GM12878 (cell line): ENCODE measurements around the gene CDC42SE1. TPM values are rescaled to one million over a fixed set of nuclear protein-coding genes. Genes with fewer than 3 reads are reported as not detected.

Source experiments
- ATAC-seq: fragments of 200-7000 bp; cut with Tn5 transposase; 3 replicates; pipeline ENCODE4 v1.9.1; 2020; ENCODE audit warnings: mild to moderate bottlenecking, moderate library complexity
- BruUV-seq: library from RNA; stranded (reverse); fragments of 400-500 nt; replicated peaks from 2 replicates; lab custom pipeline; 2021; lab: Mats Ljungman, UMichigan
- CTCF ChIA-PET: fragments of 300-600 bp; sonication (Branson Sonifier 250); formaldehyde crosslinking; extraction: SDS; loops from one replicate; lab custom pipeline; 2021; ENCODE audit warnings: inconsistent platforms; lab: Yijun Ruan, JAX
- POLR2A ChIA-PET: fragments of 350-600 bp; formaldehyde crosslinking; extraction: SDS; loops from one replicate; lab custom pipeline; 2021; ENCODE audit warnings: inconsistent platforms; lab: Charles Lee
- RAD21 ChIA-PET: fragments of 300-600 bp; sonication (Branson Sonifier 250); formaldehyde crosslinking; loops from one replicate; lab custom pipeline; 2023; ENCODE audit warnings: antibody characterized with exemption; ENCODE audit not compliant: unreplicated experiment; lab: Charles Lee
- SMC1A ChIA-PET: fragments of 300-600 bp; sonication (Branson Sonifier 250); formaldehyde crosslinking; loops from one replicate; lab custom pipeline; 2023; ENCODE audit not compliant: unreplicated experiment, uncharacterized antibody; lab: Charles Lee
- DNase-seq: peaks from one replicate; pipeline ENCODE4 v3.0.0-alpha.2; 2011; ENCODE audit warnings: low read depth, low spot score
- FAIRE-seq: peaks from 3 replicates; lab custom pipeline; 2011; peaks lifted over from hg19 to GRCh38; lab: Jason Lieb, UNC
- H2AFZ ChIP-seq: 2 replicates; pipeline ENCODE4 v1.6.0; 2011; ENCODE audit warnings: low read depth, low read length, control low read depth; ENCODE audit not compliant: control insufficient read depth
- H3K27ac ChIP-seq: 2 replicates; pipeline ENCODE4 v1.5.1; 2011; ENCODE audit warnings: control low read depth; ENCODE audit not compliant: control insufficient read depth, insufficient read depth
- H3K27me3 ChIP-seq, 2 experiments: replicated peaks in 1 of 2; 2 replicates each; pipeline versions ENCODE4 v1.6.0 to v1.6.1; 2011; ENCODE audit warnings: low read length in 1 of 2; ENCODE audit not compliant: control insufficient read depth in 2 of 2, insufficient read depth in 2 of 2
- H3K36me3 ChIP-seq, 2 experiments: 2 replicates each; pipeline ENCODE4 v1.5.1; 2011; ENCODE audit warnings: low read length in 1 of 2; ENCODE audit not compliant: control insufficient read depth in 2 of 2, insufficient read depth in 2 of 2
- H3K4me1 ChIP-seq: 2 replicates; pipeline ENCODE4 v1.6.1; 2011; ENCODE audit warnings: mild to moderate bottlenecking, low read length, moderate library complexity, mixed read lengths; ENCODE audit not compliant: control insufficient read depth, insufficient read depth
- H3K4me2 ChIP-seq: 2 replicates; pipeline ENCODE4 v1.6.0; 2011; ENCODE audit warnings: control low read depth; ENCODE audit not compliant: control insufficient read depth, insufficient read depth
- H3K4me3 ChIP-seq: fragments of 200-600 bp; sonication (generic); 2 replicates; pipeline ENCODE4 v1.5.1; 2016
- H3K79me2 ChIP-seq: 2 replicates; pipeline ENCODE4 v1.6.0; 2011; ENCODE audit warnings: low read length; ENCODE audit not compliant: control insufficient read depth, insufficient read depth
- H3K9ac ChIP-seq: 2 replicates; pipeline ENCODE4 v1.8.0; 2011; ENCODE audit warnings: low read length, control low read depth, mixed read lengths; ENCODE audit not compliant: control insufficient read depth, insufficient read depth
- H3K9me3 ChIP-seq: replicated peaks from 3 replicates; pipeline ENCODE4 v1.5.1; 2011; ENCODE audit warnings: mild to moderate bottlenecking, low read length; ENCODE audit not compliant: control insufficient read depth, insufficient read depth
- H4K20me1 ChIP-seq: 2 replicates; pipeline ENCODE4 v1.6.0; 2011; ENCODE audit not compliant: control insufficient read depth, insufficient read depth
- CREM ChIP-seq: IDR thresholded peaks from 2 replicates; pipeline ENCODE4 v1.6.1; 2014; ENCODE audit warnings: antibody characterized with exemption, low read depth
- CUX1 ChIP-seq: IDR thresholded peaks from 2 replicates; pipeline ENCODE4 v1.6.1; 2012; ENCODE audit warnings: improper control_type of control experiment, low read depth, low read length; ENCODE audit not compliant: insufficient replicate concordance
- DPF2 ChIP-seq: fragments of 450-650 bp; IDR thresholded peaks from 2 replicates; pipeline ENCODE4 v1.6.1; 2017; ENCODE audit warnings: mild to moderate bottlenecking
- EED ChIP-seq: sonication (generic); IDR thresholded peaks from 2 replicates; pipeline ENCODE4 v1.6.1; 2016; ENCODE audit warnings: antibody characterized with exemption, low read depth
- GATAD2B ChIP-seq: fragments of 450-650 bp; conservative IDR thresholded peaks from 2 replicates; pipeline ENCODE4 v1.6.1; 2017; ENCODE audit warnings: low read depth, mild to moderate bottlenecking, moderate library complexity
- NFXL1 ChIP-seq: fragments of 450-650 bp; IDR thresholded peaks from 2 replicates; pipeline ENCODE4 v1.6.1; 2017; ENCODE audit warnings: antibody characterized with exemption, mild to moderate bottlenecking, borderline replicate concordance
- NKRF ChIP-seq: fragments of 450-650 bp; conservative IDR thresholded peaks from 2 replicates; pipeline ENCODE4 v1.6.1; 2017; ENCODE audit warnings: mild to moderate bottlenecking, moderate library complexity
- PAX5 ChIP-seq: IDR thresholded peaks from 2 replicates; pipeline ENCODE4 v1.6.1; 2011; ENCODE audit warnings: low read depth, low read length, borderline replicate concordance
- PKNOX1 ChIP-seq: fragments of 450-650 bp; IDR thresholded peaks from 2 replicates; pipeline ENCODE4 v1.6.1; 2016; ENCODE audit warnings: mild to moderate bottlenecking
- RCOR1 ChIP-seq: conservative IDR thresholded peaks from 2 replicates; pipeline ENCODE4 v1.6.1; 2012; ENCODE audit warnings: low read depth, low read length, improper control_type of control experiment
- RELA ChIP-seq: fragments of 450-650 bp; IDR thresholded peaks from 2 replicates; pipeline ENCODE4 v1.8.0; 2014; ENCODE audit warnings: borderline replicate concordance; ENCODE audit not compliant: partially characterized antibody
- TAF1 ChIP-seq: IDR thresholded peaks from 2 replicates; pipeline ENCODE4 v1.6.1; 2011; ENCODE audit warnings: mild to moderate bottlenecking, low read depth, low read length, borderline replicate concordance
- TARDBP ChIP-seq: IDR thresholded peaks from 2 replicates; pipeline ENCODE4 v1.6.1; 2016; ENCODE audit warnings: borderline replicate concordance
- ZBTB4 ChIP-seq: fragments of 450-650 bp; formaldehyde crosslinking; IDR thresholded peaks from 2 replicates; pipeline ENCODE4 v1.4.0; 2022; ENCODE audit warnings: mild to moderate bottlenecking, moderate library complexity
- in situ Hi-C: fragments of 300-500 bp; cut with MboI; formaldehyde crosslinking; loops from 9 replicates; pipeline ENCODE4 v1.14.3; 2018; ENCODE audit warnings: mixed read lengths
- intact Hi-C: fragments of 100-400 bp; cut with micrococcal nuclease; formaldehyde crosslinking; loops from one replicate; pipeline ENCODE4 v1.14.2; 2022; ENCODE audit not compliant: unreplicated experiment
- polyA plus RNA-seq, 11 experiments: library from polyadenylated mRNA; depleted of rRNA in 4 of 11; unstranded in 6 of 11; stranded (reverse) in 5 of 11; fragments of >200 nt; fragmentation: Nextera tagmentation in 4 of 11; fragmentation: Illumina TruSeq in 1 of 11; extraction: Ambion mirVana in 4 of 11; extraction: Trizol in 1 of 11; gene quantifications; 1 replicate in 1 of 11; 2 replicates in 10 of 11; pipeline versions ENCODE4 v1.2.1 to v1.2.3, GENCODE V29; 2011 to 2016; ENCODE audit warnings: inconsistent platforms in 2 of 11, missing spikeins in 2 of 11, low read depth in 1 of 11
- total RNA-seq, 4 experiments: library from RNA; depleted of rRNA in 3 of 4; stranded (reverse); fragments of >200 nt in 3 of 4; fragmentation: Illumina TruSeq in 1 of 4; extraction: Trizol in 1 of 4; gene quantifications; 2 replicates each; pipeline versions ENCODE4 v1.2.1 to v1.2.3, GENCODE V29; 2013 to 2021

Gene CDC42SE1
- total and polyA plus RNA-seq, 10 of the 15 experiments (the other 5 are each of a cell fraction or from before 2014, with no cell fraction given) = 35.7 to 112 (median 74.3) TPM

GRCh38 chr1:151003180-151003579 lies 56.2 kb downstream of the CDC42SE1 start:
- no TSS peak for BruUV-seq
- no peak overlapping the region; the same call in 1 of the 2 replicates for H3K9ac ChIP-seq
- H3K4me1 ChIP-seq = peaks cover 7% of the 10 kb centered on the region
- no peak overlapping the region for H3K4me2 ChIP-seq
- in situ Hi-C loops = no loop called here
- H3K27me3 ChIP-seq = no peaks in the 10 kb centered on the region
- no peaks in the 10 kb centered on the region for H3K9me3 ChIP-seq
- H3K79me2 ChIP-seq = peaks cover 5% of the 10 kb centered on the region
- SMC1A ChIA-PET = interaction anchor here (0.6 kb wide), 1 partner anchor 45 kb away, joined by 3 read pairs; no protein-coding TSS in a partner anchor
- intact Hi-C loops = no loop called here
- H2AFZ ChIP-seq = no peak overlapping the region
- DNase-seq (no peak), FAIRE-seq (no peak), ATAC-seq (no peak)
- H3K36me3 ChIP-seq = no peaks in the 10 kb centered on the region; a peak in 1 of 4 replicates
- POLR2A ChIA-PET = interaction anchor here (0.5 kb wide), 1 partner anchor 55 kb away, joined by 3 read pairs; no protein-coding TSS in a partner anchor
- no peaks in the 10 kb centered on the region for H4K20me1 ChIP-seq
- no peak overlapping the region for H3K27ac ChIP-seq
- H3K4me3 ChIP-seq = no peak overlapping the region
- RAD21 ChIA-PET = no interaction called here
- CTCF ChIA-PET = interaction anchor here (0.9 to 16.2 kb wide), 3 partner anchors 8 to 42 kb away, joined by 3 to 252 read pairs (median 4); partner anchors contain the start of genes ANXA9 and CERS2
- TF ChIP-seq TAF1 = no peak
- TF ChIP-seq NKRF = no peak
- no peak for TF ChIP-seq PKNOX1
- TF ChIP-seq TARDBP = no peak
- no peak for TF ChIP-seq EED
- TF ChIP-seq DPF2 = no peak
- no peak for TF ChIP-seq GATAD2B
- no peak for TF ChIP-seq RCOR1
- TF ChIP-seq PAX5 = no peak
- no peak for TF ChIP-seq ZBTB4 (CRISPR knock-in tag)
- no peak for TF ChIP-seq CUX1
- no peak for TF ChIP-seq RELA
- TF ChIP-seq CREM = no peak
- TF ChIP-seq NFXL1 = no peak
